ENCODE results near the gene U2AF1L4.

Gene U2AF1L4

GRCh38 chr19:35722897-35723296, 22.3 kb downstream of the U2AF1L4 start:
- no peak for TF ChIP-seq NFIC (IDR thresholded peaks at IDR 0.05)
- TF ChIP-seq ZBTB7A (IDR thresholded peaks at IDR 0.05; ENCODE audit: low read depth), result no peak
- no peak for TF ChIP-seq MAX (IDR thresholded peaks at IDR 0.05)
- no peak for TF ChIP-seq FOXM1 (IDR thresholded peaks at IDR 0.05; ENCODE audit: borderline replicate concordance, low read depth)
- no peak for TF ChIP-seq REST (IDR thresholded peaks at IDR 0.05; ENCODE audit: low read depth)
- no peak for TF ChIP-seq USF1 (IDR thresholded peaks at IDR 0.05)
- TF ChIP-seq RAD21 (IDR thresholded peaks at IDR 0.05; ENCODE audit: low read depth), result no peak
- no peak for TF ChIP-seq TEAD4 (IDR thresholded peaks at IDR 0.05)
- no peak for TF ChIP-seq EGR1 (IDR thresholded peaks at IDR 0.05)
- TF ChIP-seq CEBPB (IDR thresholded peaks at IDR 0.05), result no peak
- no peak for TF ChIP-seq TCF12 (IDR thresholded peaks at IDR 0.05; ENCODE audit: low read depth)
- no peak for TF ChIP-seq YY1 (IDR thresholded peaks at IDR 0.05; ENCODE audit: low read depth)

GRCh38 chr19:35722461-35722860, 22.8 kb downstream of the U2AF1L4 start:
- no peak for TF ChIP-seq TCF12 (IDR thresholded peaks at IDR 0.05; ENCODE audit: low read depth)
- TF ChIP-seq ZBTB7A (IDR thresholded peaks at IDR 0.05; ENCODE audit: low read depth), result no peak
- TF ChIP-seq YY1 (IDR thresholded peaks at IDR 0.05; ENCODE audit: low read depth), result no peak
- no peak for TF ChIP-seq CREB1 (IDR thresholded peaks at IDR 0.05; ENCODE audit: low read depth)

GRCh38 chr19:35721374-35721773, 23.8 kb downstream of the U2AF1L4 start:
- TF ChIP-seq FOXM1 (IDR thresholded peaks at IDR 0.05; ENCODE audit: borderline replicate concordance, low read depth) (no peak), TEAD4 (IDR thresholded peaks at IDR 0.05) (no peak), EGR1 (IDR thresholded peaks at IDR 0.05) (no peak), TAF1 (IDR thresholded peaks at IDR 0.05; ENCODE audit: low read depth) (no peak)

GRCh38 chr19:35720648-35721047, 24.6 kb downstream of the U2AF1L4 start:
- TF ChIP-seq YY1 (IDR thresholded peaks at IDR 0.05; ENCODE audit: low read depth) (no peak), ZBTB7A (IDR thresholded peaks at IDR 0.05; ENCODE audit: low read depth) (no peak)

GRCh38 chr19:35720163-35720524, 25.1 kb downstream of the U2AF1L4 start:
- TF ChIP-seq NFIC (IDR thresholded peaks at IDR 0.05) (no peak), REST (IDR thresholded peaks at IDR 0.05; ENCODE audit: low read depth) (no peak), CREB1 (IDR thresholded peaks at IDR 0.05; ENCODE audit: low read depth) (no peak), FOXM1 (IDR thresholded peaks at IDR 0.05; ENCODE audit: borderline replicate concordance, low read depth) (no peak), CEBPB (IDR thresholded peaks at IDR 0.05) (no peak), TEAD4 (IDR thresholded peaks at IDR 0.05) (no peak), TAF1 (IDR thresholded peaks at IDR 0.05; ENCODE audit: low read depth) (no peak), RAD21 (IDR thresholded peaks at IDR 0.05; ENCODE audit: low read depth) (no peak), EGR1 (IDR thresholded peaks at IDR 0.05) (no peak), MAX (IDR thresholded peaks at IDR 0.05) (no peak), YY1 (IDR thresholded peaks at IDR 0.05; ENCODE audit: low read depth) (no peak)

- TF ChIP-seq EGR1 (IDR thresholded peaks at IDR 0.05), result no peak
- no peak for TF ChIP-seq USF1 (IDR thresholded peaks at IDR 0.05)
- no peak for TF ChIP-seq TCF12 (IDR thresholded peaks at IDR 0.05; ENCODE audit: low read depth)
- no peak for TF ChIP-seq CEBPB (IDR thresholded peaks at IDR 0.05)
- TF ChIP-seq REST (IDR thresholded peaks at IDR 0.05; ENCODE audit: low read depth), result no peak
- no peak for TF ChIP-seq TEAD4 (IDR thresholded peaks at IDR 0.05)
- no peak for TF ChIP-seq RAD21 (IDR thresholded peaks at IDR 0.05; ENCODE audit: low read depth)
- no peak for TF ChIP-seq YY1 (IDR thresholded peaks at IDR 0.05; ENCODE audit: low read depth)
- no peak for TF ChIP-seq ZBTB7A (IDR thresholded peaks at IDR 0.05; ENCODE audit: low read depth)
- no peak for TF ChIP-seq MAX (IDR thresholded peaks at IDR 0.05)
- TF ChIP-seq CREB1 (IDR thresholded peaks at IDR 0.05; ENCODE audit: low read depth), result no peak
- TF ChIP-seq FOXM1 (IDR thresholded peaks at IDR 0.05; ENCODE audit: borderline replicate concordance, low read depth), result no peak
- TF ChIP-seq EP300 (IDR thresholded peaks at IDR 0.05; ENCODE audit: borderline replicate concordance), result no peak
- no peak for TF ChIP-seq TAF1 (IDR thresholded peaks at IDR 0.05; ENCODE audit: low read depth)
- no peak for TF ChIP-seq NFIC (IDR thresholded peaks at IDR 0.05)
Observed at GRCh38 chr19:35719402-35720162, 25.6 kb downstream of the U2AF1L4 start.
